Neural progenitor cell (in vitro differentiated cells): ENCODE results near the gene LRGUK.

Source experiments
- EZH2 ChIP-seq: fragments of 200-600 bp; sonication (generic); IDR thresholded peaks from 2 replicates; pipeline ENCODE4 v1.6.1; 2017; ENCODE audit warnings: antibody characterized with exemption, mild to moderate bottlenecking, moderate library complexity
- EZH2phosphoT487 ChIP-seq: fragments of 200-600 bp; sonication (generic); IDR thresholded peaks from 2 replicates; pipeline ENCODE4 v1.6.1; 2017; ENCODE audit warnings: antibody characterized with exemption
- TF ChIP-seq, protein P1 (sequence below): fragments of 200-600 bp; sonication (generic); IDR thresholded peaks from 2 replicates; pipeline ENCODE4 v1.5.1; 2017; ENCODE audit warnings: antibody characterized with exemption, mild to moderate bottlenecking

- TF ChIP-seq, protein P1, sequence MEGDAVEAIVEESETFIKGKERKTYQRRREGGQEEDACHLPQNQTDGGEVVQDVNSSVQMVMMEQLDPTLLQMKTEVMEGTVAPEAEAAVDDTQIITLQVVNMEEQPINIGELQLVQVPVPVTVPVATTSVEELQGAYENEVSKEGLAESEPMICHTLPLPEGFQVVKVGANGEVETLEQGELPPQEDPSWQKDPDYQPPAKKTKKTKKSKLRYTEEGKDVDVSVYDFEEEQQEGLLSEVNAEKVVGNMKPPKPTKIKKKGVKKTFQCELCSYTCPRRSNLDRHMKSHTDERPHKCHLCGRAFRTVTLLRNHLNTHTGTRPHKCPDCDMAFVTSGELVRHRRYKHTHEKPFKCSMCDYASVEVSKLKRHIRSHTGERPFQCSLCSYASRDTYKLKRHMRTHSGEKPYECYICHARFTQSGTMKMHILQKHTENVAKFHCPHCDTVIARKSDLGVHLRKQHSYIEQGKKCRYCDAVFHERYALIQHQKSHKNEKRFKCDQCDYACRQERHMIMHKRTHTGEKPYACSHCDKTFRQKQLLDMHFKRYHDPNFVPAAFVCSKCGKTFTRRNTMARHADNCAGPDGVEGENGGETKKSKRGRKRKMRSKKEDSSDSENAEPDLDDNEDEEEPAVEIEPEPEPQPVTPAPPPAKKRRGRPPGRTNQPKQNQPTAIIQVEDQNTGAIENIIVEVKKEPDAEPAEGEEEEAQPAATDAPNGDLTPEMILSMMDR, result no peak
- TF ChIP-seq EZH2phosphoT487 (no peak), EZH2 (no peak)
Observed at GRCh38 chr7:134246347-134246746, 119.2 kb downstream of the LRGUK start.
